Measurements from ENCODE around the gene MYO1H.

The MYO1H gene

GRCh38 chr12:109446869-109447268 lies 99.2 kb downstream of the MYO1H start:
- TF ChIP-seq ZNF501 (tag by site-specific recombination; IDR thresholded peaks at IDR 0.05), result no peak
- TF ChIP-seq, protein P1, sequence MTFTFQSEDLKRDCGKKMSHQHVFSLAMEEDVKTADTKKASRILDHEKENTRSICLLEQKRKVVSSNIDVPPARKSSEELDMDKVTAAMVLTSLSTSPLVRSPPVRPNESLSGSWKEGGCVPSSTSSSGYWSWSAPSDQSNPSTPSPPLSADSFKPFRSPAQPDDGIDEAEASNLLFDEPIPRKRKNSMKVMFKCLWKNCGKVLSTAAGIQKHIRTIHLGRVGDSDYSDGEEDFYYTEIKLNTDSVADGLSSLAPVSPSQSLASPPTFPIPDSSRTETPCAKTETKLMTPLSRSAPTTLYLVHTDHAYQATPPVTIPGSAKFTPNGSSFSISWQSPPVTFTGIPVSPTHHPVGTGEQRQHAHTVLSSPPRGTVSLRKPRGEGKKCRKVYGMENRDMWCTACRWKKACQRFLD (tag by site-specific recombination; IDR thresholded peaks at IDR 0.05), result no peak
- TF ChIP-seq ZNF266 (tag by site-specific recombination; IDR thresholded peaks at IDR 0.05; ENCODE audit: low read depth), result no peak
- TF ChIP-seq CTCF (tag by site-specific recombination; IDR thresholded peaks at IDR 0.05), result no peak
- no peak for TF ChIP-seq ZNF391 (tag by site-specific recombination; IDR thresholded peaks at IDR 0.05; ENCODE audit: borderline replicate concordance, low read depth)
- no peak for TF ChIP-seq ZNF248 (tag by site-specific recombination; IDR thresholded peaks at IDR 0.05)
- TF ChIP-seq ZNF138 (tag by site-specific recombination; IDR thresholded peaks at IDR 0.05; ENCODE audit: borderline replicate concordance), result no peak
- TF ChIP-seq MZF1 (tag by site-specific recombination; IDR thresholded peaks at IDR 0.05; ENCODE audit: borderline replicate concordance), result no peak
- no peak for TF ChIP-seq ZNF596 (tag by site-specific recombination; IDR thresholded peaks at IDR 0.05)
- peaks cover 0 to 48% of the 10 kb centered on the region in 2 experiments for H3K36me3 ChIP-seq (ENCODE audit: control insufficient read depth in 2 of 2, insufficient read depth in 1 of 2, low read length in 2 of 2)
- POLR2A ChIA-PET, result no interaction called here
- H3K4me3 ChIP-seq (ENCODE audit: low read depth, low read length), result no peak overlapping the region
- H3K27ac ChIP-seq (ENCODE audit: extremely low read depth, low read depth, low read length), result no peak overlapping the region
- CTCF ChIA-PET, result no interaction called here
- H3K9me3 ChIP-seq (ENCODE audit: control insufficient read depth, insufficient read depth, low read depth, low read length), result no peaks in the 10 kb centered on the region
- H3K4me1 ChIP-seq (ENCODE audit: control insufficient read depth, insufficient read depth, low read length), result no peaks in the 10 kb centered on the region

- Histone ChIP-seq H3K4me3 (ENCODE audit: low read depth, low read length) (no peak overlapping the region), H3K9me3 (ENCODE audit: control insufficient read depth, insufficient read depth, low read depth, low read length) (no peaks in the 10 kb centered on the region), H3K36me3 (ENCODE audit: control insufficient read depth in 2 of 2, insufficient read depth in 1 of 2, low read length in 2 of 2) (peaks cover 0 to 54% of the 10 kb centered on the region in 2 experiments), H3K27ac (ENCODE audit: extremely low read depth, low read depth, low read length) (no peak overlapping the region), H3K4me1 (ENCODE audit: control insufficient read depth, insufficient read depth, low read length) (no peaks in the 10 kb centered on the region)
- ChIA-PET CTCF (interaction anchor here (0.8 to 1.2 kb wide), 2 partner anchors 14 to 19 kb away, joined by 3 to 4 read pairs; no protein-coding TSS in a partner anchor), POLR2A (no interaction called here)
- TF ChIP-seq, protein P2, sequence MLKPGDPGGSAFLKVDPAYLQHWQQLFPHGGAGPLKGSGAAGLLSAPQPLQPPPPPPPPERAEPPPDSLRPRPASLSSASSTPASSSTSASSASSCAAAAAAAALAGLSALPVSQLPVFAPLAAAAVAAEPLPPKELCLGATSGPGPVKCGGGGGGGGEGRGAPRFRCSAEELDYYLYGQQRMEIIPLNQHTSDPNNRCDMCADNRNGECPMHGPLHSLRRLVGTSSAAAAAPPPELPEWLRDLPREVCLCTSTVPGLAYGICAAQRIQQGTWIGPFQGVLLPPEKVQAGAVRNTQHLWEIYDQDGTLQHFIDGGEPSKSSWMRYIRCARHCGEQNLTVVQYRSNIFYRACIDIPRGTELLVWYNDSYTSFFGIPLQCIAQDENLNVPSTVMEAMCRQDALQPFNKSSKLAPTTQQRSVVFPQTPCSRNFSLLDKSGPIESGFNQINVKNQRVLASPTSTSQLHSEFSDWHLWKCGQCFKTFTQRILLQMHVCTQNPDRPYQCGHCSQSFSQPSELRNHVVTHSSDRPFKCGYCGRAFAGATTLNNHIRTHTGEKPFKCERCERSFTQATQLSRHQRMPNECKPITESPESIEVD (tag by site-specific recombination; IDR thresholded peaks at IDR 0.05), result no peak
- TF ChIP-seq ZNF701 (tag by site-specific recombination; IDR thresholded peaks at IDR 0.05) (no peak), PRDM1 (tag by site-specific recombination; IDR thresholded peaks at IDR 0.05) (no peak), ZNF777 (tag by site-specific recombination; IDR thresholded peaks at IDR 0.05; ENCODE audit: borderline replicate concordance) (no peak), MEIS1 (CRISPR knock-in tag; IDR thresholded peaks at IDR 0.05; ENCODE audit: borderline replicate concordance) (no peak), KLF8 (tag by site-specific recombination; IDR thresholded peaks at IDR 0.05) (no peak), ZNF654 (tag by site-specific recombination; IDR thresholded peaks at IDR 0.05; ENCODE audit: low read depth) (no peak), PATZ1 (tag by site-specific recombination; IDR thresholded peaks at IDR 0.05) (no peak), HIC1 (tag by site-specific recombination; IDR thresholded peaks at IDR 0.05) (no peak), EGR2 (tag by site-specific recombination; IDR thresholded peaks at IDR 0.05; ENCODE audit: low read depth) (no peak), ZNF140 (tag by site-specific recombination; IDR thresholded peaks at IDR 0.05) (no peak), KLF1 (tag by site-specific recombination; IDR thresholded peaks at IDR 0.05) (no peak)
- TF ChIP-seq, protein P3, sequence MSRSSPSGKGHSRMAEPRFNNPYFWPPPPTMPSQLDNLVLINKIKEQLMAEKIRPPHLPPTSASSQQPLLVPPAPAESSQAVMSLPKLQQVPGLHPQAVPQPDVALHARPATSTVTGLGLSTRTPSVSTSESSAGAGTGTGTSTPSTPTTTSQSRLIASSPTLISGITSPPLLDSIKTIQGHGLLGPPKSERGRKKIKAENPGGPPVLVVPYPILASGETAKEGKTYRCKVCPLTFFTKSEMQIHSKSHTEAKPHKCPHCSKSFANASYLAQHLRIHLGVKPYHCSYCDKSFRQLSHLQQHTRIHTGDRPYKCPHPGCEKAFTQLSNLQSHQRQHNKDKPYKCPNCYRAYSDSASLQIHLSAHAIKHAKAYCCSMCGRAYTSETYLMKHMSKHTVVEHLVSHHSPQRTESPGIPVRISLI (tag by site-specific recombination; IDR thresholded peaks at IDR 0.05), result no peak
- TF ChIP-seq, protein P4, sequence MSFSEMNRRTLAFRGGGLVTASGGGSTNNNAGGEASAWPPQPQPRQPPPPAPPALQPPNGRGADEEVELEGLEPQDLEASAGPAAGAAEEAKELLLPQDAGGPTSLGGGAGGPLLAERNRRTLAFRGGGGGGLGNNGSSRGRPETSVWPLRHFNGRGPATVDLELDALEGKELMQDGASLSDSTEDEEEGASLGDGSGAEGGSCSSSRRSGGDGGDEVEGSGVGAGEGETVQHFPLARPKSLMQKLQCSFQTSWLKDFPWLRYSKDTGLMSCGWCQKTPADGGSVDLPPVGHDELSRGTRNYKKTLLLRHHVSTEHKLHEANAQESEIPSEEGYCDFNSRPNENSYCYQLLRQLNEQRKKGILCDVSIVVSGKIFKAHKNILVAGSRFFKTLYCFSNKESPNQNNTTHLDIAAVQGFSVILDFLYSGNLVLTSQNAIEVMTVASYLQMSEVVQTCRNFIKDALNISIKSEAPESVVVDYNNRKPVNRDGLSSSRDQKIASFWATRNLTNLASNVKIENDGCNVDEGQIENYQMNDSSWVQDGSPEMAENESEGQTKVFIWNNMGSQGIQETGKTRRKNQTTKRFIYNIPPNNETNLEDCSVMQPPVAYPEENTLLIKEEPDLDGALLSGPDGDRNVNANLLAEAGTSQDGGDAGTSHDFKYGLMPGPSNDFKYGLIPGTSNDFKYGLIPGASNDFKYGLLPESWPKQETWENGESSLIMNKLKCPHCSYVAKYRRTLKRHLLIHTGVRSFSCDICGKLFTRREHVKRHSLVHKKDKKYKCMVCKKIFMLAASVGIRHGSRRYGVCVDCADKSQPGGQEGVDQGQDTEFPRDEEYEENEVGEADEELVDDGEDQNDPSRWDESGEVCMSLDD (tag by site-specific recombination; IDR thresholded peaks at IDR 0.05), result no peak
These were observed 99.8 kb downstream of the MYO1H start for GRCh38 chr12:109447482-109447881.
